Measurements from ENCODE around the gene PIGW.

GRCh38 chr17:36527621-36528250 is 7.1 kb upstream of the PIGW start:
- TF ChIP-seq CTCF (IDR thresholded peaks at IDR 0.05) (no peak), POLR2A (IDR thresholded peaks at IDR 0.05) (no peak)
